ENCODE measurements around the gene CNN3.

GRCh38 chr1:94954263-94955220 is 27.6 kb upstream of the CNN3 start:
- TF ChIP-seq EZH2 (IDR thresholded peaks at IDR 0.05) (no peak), POLR2AphosphoS5 (IDR thresholded peaks at IDR 0.05; ENCODE audit: borderline replicate concordance, low read depth, low read length) (no peak)
